ENCODE results near the gene PDE12. TPM values are rescaled to one million over a fixed set of nuclear protein-coding genes. Genes with fewer than 3 reads are reported as not detected.

PDE12 gene
- total and polyA plus RNA-seq, 2 of the 13 experiments (the other 11 are each of a cell fraction or from before 2014, with no cell fraction given): 9.0 to 17.8 TPM

GRCh38 chr3:57604971-57605370 lies 48.9 kb downstream of the PDE12 start:
- TF ChIP-seq LBX2 (CRISPR knock-in tag; IDR thresholded peaks at IDR 0.05; ENCODE audit: borderline replicate concordance) (no peak), ETV6 (CRISPR knock-in tag; conservative IDR thresholded peaks at IDR 0.05) (no peak), E2F5 (CRISPR knock-in tag; conservative IDR thresholded peaks at IDR 0.05) (no peak), PRDM4 (CRISPR knock-in tag; IDR thresholded peaks at IDR 0.05; ENCODE audit: borderline replicate concordance) (no peak), ZNF460 (CRISPR knock-in tag; IDR thresholded peaks at IDR 0.05; ENCODE audit: borderline replicate concordance) (no peak), HDAC1 (CRISPR knock-in tag; IDR thresholded peaks at IDR 0.05) (no peak), TRIM22 (IDR thresholded peaks at IDR 0.05) (no peak), ZMYM3 (CRISPR knock-in tag; IDR thresholded peaks at IDR 0.05) (no peak), KMT2B (CRISPR knock-in tag; IDR thresholded peaks at IDR 0.05) (no peak), ARNTL (CRISPR knock-in tag; IDR thresholded peaks at IDR 0.05) (no peak), TBP (CRISPR knock-in tag; IDR thresholded peaks at IDR 0.05) (no peak), USF2 (IDR thresholded peaks at IDR 0.05; ENCODE audit: low read depth, low read length) (no peak), USF2 (CRISPR knock-in tag; IDR thresholded peaks at IDR 0.05; ENCODE audit: borderline replicate concordance) (no peak)
- H3K9me3 ChIP-seq (ENCODE audit: low read length): no peaks in the 10 kb centered on the region
- ChIA-PET CTCF (ENCODE audit: low intra/inter-chr PET ratio, low total read pairs) (no interaction called here), POLR2A (no interaction called here)
- 94% methylated on average over 2 of the region's 2 CpGs for WGBS (ENCODE audit: low lambda C conversion rate)
- no peak overlapping the region for H3K4me3 ChIP-seq (replicated peaks in 1 of 3; ENCODE audit: insufficient read depth in 1 of 3, low read depth in 2 of 3, low read length in 3 of 3)
- in situ Hi-C loops (cut with HindIII; ENCODE audit: extremely low pct_ligation_motif_present, low pct_unique_long_range_greater_than_20kb): no loop called here
- H3K79me2 ChIP-seq (ENCODE audit: insufficient read depth, low read length): no peaks in the 10 kb centered on the region
- H3K27ac ChIP-seq (ENCODE audit: extremely low read length, insufficient read depth, low read length): no peak overlapping the region
- H3K4me2 ChIP-seq (ENCODE audit: low read depth, low read length): no peak overlapping the region
- no peak for DNase-seq (ENCODE audit: low spot score)
- intact Hi-C loops (cut with micrococcal nuclease; ENCODE audit: unreplicated experiment): no loop called here
- BruUV-seq (replicated peaks): no TSS peak
- H3K36me3 ChIP-seq (replicated peaks in 1 of 2; ENCODE audit: control insufficient read depth in 1 of 2, insufficient read depth in 2 of 2, low read length in 2 of 2): no peaks in the 10 kb centered on the region
- no peak for ATAC-seq
- no peaks in the 10 kb centered on the region for H3K27me3 ChIP-seq (ENCODE audit: control insufficient read depth in 1 of 2, insufficient read depth in 2 of 2, low read length in 2 of 2)
- no peak for FAIRE-seq
- no peak overlapping the region for H3K9ac ChIP-seq (ENCODE audit: insufficient read depth, low read depth, low read length)
- no peak overlapping the region for H2AFZ ChIP-seq (ENCODE audit: low read length)
- peaks cover 12% of the 10 kb centered on the region for H3K4me1 ChIP-seq (ENCODE audit: insufficient read depth, low read length)
- H4K20me1 ChIP-seq (ENCODE audit: insufficient read depth, low read length): no peaks in the 10 kb centered on the region

All from HepG2 (cell line).